GM19043 (cell line): ENCODE results near the gene TCF15.
"Not testable (repeated sequence)": the region's sequence is repeated elsewhere in the genome, so short reads cannot be mapped to it uniquely, and the experiment has no call there.

Experiments used
- ATAC-seq: cut with Tn5 transposase; IDR thresholded peaks from one replicate; pipeline ENCODE4 v1.9.1; 2021; ENCODE audit warnings: low read depth; ENCODE audit not compliant: unreplicated experiment

Gene TCF15

DNA sequence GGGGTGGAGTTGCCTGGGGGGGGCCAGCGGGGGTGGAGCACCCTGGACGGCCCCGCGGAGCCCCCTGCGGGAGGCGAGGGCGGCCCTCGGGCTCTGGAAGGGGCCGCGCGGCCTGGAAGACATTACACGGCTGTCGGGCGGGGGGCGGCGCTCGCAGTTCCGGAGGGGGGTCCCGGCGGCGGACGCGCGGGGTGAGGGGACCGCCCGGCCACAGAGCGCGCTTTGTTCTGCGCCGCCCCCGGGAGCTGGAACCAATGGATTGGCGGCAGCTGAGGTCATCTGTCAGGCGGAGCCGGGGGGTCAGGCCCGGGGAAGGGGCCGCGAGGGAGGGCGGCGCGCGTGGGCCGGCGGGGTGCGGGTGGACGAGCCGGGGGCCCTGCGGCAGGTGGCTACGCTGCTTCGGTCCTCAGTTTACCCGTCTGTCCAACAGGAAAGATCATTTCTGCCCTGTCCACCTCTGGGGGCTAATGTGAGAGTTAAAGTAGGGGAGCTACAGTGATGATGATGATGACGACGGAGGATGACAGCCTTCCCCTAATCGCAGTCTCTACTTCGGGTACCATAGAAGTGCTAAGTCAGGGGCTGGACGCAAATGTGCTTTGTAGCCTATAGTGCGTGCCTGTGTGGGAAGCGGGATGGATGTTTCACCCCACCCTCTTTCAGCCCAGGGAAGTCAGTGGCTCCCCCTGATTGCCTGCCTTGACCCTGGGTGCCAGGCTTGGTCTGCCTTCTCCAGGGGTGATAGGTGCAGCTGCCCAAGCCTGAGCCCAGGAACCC, 32.5 kb upstream of the TCF15 start:
- ATAC-seq, result no peak

DNA sequence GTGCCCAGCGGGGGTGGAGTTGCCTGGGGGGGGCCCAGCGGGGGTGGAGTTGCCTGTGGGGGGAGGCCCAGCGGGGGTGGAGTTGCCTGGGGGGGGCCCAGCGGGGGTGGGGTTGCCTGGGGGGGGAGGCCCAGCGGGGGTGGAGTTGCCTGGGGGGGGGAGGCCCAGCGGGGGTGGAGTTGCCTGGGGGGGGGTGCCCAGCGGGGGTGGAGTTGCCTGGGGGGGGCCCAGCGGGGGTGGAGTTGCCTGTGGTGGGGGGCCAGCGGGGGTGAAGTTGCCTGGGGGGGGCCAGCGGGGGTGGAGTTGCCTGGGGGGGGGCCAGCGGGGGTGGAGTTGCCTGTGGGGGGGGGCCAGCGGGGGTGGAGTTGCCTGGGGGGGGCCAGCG, 31.9 kb upstream of the TCF15 start:
- ATAC-seq, result not testable (repeated sequence)

DNA sequence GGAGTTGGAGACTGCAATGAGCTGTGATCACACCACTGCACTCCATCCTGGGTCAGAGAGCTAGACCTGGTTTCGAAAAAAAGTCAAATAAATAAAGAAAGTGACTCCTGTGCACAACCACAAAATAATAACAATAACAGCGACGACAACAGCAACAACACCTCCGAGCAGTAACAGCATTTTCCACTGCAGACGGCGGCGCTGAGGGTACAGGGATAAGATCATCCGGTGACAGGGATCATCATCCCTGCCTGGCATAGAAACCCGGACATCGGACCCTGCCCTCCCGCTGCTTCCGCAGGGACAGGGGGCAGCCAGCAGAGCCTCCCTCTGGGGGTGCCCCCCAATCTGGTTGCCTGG, 31.4 kb upstream of the TCF15 start:
- no peak for ATAC-seq

DNA sequence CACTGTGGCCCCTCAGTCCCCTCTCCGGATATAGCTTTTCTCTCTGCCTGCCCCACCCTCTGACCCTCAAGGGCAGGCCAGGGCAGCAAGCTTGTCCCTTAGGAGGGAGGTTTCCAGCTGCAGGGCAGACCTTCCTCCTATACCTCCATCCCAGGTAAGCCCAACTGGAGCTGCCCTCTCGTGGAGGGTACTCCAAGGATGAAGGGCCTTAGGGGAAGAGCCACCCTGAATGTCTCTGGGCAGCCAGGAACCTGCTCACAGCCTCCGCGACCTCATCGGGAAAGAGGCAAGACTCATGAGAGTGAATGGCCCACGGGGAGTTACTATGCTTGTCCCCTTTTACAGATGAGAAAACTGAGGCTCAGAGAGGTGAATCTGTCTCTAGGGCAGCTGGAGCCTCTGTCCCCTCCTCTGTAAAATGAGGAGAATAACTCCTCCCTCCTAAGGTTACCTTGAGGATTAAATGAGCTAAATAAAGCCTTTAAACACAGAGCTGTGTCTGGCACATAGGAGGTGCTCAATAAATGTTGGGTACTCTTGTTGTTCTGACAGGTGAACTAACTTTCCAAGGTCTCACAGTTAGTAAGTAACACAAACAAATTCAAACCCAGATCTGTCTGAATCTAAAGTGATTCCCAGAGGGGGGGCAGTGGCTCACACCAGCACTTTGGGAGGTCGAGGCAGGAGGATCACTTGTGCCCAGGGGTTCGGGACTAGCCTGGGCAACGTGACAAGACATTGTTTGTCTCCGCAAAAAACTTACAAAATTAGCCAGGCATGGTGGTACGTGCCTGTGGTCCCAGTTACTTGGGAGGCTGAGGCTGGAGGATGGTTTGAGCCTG, 30.8 kb upstream of the TCF15 start:
- no peak for ATAC-seq

DNA sequence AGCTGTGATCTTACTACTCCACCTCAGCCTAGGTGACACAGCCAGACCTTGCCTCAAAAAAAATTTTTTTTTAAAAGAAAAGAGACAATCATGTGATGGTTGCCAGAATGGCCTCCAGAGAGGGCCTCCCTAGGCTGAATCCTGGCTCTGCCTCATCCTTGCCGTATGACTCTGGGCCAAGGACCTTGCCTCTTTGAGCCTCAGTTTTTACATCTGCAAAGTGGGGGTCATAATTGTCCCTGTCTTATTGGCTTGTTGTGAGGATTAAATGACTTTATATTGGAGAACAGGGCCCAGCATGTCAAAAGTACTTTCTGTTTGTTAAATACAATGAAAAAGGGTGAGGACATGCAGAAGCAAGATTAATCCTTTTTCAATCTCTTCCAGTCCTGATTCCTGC, 28.5 kb upstream of the TCF15 start:
- no peak for ATAC-seq

DNA sequence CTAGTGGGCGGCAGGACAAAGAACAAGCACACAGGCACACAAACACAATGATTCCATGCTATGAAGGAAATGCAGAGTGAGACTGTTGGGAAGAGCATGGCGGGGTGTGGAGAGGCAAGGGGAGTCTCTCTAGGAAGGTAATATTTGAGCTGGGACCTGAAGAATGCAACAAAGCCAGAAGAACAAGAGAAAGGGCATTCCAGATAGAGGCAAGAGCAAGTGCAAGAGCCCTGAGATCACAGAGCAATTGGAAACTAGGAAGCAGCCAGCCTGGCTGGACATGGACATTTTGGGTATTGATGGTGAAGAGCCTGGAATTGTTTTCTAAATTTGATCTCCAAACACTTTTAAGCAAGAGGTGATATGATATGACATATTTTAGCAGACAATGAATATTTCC, 27.4 kb upstream of the TCF15 start:
- ATAC-seq, result no peak

DNA sequence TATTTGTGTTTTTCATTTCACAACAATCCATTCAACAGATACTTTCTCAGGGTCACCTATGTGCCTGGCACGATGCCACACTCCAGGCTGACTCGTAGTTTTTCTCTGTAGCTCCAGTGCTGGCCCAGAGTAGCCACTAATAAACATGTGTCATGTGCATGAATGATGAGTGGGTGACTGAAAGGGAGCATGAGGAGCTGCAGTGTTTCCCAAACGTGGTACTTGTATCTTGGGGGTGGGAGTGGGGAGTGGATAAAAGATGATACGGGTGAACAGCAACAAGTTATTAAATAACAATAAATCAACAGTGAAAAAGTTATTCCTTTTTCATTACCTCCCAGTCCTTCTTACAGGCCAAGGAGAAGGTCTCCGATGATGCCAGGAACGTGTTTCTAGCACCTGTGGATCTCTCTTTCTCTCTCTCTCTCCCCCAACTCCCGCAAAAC, 25.8 kb upstream of the TCF15 start:
- no peak for ATAC-seq

DNA sequence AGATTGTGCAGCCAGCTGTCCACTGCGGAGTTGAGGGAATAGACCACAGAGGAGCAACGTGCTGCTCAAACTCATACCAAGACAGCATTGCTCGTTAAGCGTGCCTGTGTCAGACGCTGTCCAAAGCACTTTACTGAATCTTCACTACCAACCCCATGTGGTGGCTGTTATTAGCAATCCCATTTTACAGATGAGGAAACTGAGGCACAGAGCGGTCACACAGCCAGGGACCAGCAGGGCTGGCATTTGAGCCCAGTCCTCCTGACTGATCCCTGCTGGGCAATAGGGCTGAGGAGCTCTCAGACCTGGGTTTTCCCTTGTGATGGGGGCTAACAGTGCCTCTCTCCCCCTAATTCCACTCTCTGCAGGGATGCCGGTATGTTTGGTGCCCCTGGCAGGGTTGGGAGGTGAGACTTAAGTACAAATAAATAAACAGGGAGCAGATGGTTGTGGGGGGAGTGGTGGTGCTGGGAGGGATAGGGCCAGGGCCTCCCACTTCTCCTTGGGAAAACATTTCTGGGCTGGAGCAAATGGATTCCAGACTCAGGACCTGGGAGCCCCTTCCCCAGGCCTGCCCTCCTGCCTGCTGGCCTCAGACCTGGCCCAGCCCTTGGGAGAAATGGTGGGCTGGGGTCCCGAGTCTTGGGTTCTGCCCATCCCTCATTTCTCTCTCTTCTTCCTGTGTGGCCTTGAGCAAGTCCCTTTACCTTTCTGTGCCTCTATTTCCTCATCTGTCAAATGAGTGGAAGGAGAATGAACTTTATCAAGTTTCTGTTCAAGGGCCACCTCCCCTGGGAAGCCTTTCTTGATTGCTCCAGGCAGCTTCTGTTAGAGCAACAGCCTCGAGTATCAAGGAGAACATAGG, 25.2 kb upstream of the TCF15 start:
- no peak for ATAC-seq

DNA sequence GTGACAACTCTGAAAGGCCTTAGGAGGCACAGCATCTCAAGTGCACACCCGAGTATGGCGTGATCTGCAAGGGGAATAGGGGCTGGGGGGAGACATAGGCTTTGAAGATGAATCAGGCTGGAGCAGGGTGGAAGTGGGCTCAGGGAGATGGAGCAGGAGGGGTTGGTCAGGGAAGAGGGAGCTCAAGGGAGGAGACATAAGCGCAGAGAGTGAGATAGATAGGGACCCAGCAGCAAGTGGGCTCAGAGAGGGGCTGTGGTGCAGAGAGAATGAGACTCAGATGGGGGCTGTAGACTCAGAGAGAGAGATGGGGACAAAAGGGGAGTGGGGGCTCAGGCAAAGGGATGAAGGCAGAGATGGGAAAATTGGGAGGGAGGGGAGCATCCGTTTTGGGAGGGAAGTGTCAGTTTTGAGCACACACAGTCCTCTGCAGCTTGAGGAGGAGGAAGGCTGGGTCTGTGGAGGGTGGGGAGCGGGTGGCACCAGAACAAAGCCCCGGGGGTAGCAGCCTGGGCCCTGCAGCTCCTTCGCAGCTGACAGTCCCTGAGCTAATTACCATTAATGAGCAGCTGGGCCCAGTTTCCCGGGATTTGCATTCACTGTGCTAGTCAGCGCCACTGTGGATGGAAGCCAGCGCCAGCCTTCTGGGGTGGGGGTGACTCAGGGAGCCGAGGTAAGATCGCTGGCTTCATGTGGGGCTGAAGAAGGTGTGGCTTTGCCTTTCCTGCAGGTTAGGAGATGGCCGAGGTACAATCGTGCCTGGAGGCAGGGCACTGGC, 24.2 kb upstream of the TCF15 start:
- no peak for ATAC-seq

DNA sequence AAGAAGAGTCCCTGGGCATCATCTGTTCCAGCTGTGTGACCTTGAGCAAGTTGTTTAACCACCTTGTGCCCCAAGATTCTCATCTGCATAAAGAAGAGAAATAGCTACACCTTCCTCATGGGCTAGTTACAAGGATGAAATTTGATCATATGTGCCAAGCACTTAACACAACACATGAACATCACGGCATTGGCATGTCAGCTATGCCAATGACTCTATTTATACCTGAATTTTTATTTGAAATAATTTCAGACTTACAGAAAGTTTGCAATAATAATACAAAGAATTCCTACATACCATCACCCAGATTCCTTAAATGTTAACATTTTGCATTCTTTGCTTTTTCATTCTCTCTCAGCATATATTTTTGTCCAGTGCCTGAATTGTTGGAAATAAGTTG, 21.0 kb upstream of the TCF15 start:
- no peak for ATAC-seq

DNA sequence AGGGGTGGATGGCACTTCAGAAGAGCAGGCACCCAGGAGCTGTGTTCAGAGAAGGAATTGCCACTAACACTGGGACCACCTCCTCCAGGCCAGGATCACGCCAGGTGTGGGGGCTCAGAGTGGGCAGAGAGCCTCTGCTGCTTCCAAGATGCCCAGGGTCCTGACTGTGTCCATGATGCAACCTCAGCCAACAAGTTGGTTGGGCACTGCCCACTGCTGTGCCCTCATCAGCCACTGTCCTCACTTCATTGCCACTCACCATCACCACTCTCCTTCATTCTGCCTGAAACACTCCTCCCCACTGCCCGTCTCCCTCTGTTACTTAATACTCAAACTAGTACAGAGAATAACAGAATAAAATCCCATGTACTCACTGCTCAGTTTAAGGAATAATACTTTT, 16.5 kb upstream of the TCF15 start:
- ATAC-seq, result no peak

DNA sequence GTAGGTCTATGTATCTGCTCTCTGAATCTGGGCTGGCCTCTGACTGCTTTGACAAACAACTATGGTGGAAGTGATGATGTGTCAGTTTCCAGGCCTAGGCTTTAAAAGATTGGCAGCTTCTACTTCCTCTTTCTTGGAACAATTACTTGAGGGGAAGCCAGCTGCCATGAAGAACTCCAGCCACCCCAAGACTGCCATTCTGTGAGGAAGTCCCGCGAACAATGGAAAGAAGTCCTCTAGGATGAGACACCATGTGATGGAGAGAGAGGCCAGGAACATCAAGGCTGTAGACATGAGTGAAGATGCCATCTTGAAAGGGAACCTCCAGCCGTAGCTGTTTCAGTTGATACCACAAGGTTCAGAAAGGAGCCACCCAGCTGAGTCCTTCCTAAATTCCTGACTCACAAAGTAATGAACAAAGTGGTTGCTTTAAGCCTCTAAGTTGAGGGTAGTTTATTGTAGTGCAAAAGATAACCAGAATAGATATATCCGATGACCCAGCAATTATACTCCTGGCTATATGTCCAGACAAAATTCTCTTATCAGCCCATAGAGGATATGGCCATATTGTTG, 15.3 kb upstream of the TCF15 start:
- ATAC-seq, result no peak

DNA sequence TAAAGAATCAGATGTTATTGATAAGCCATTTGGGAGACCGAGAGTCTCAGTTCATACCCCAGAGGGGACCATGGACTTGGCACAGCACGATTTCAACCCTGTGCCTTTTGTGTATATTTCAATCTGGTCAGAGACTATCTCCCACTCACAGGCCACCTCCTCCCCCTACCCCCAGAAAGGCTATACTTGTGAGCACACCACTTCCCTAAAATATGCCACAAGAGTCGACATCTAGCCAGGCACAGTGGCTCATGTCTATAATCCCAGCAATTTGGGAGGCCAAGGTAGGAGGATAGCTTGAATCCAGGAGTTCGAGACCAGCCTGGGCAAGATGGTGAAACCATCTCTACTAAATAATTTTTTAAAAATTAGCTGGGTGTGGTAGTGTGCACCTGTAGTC, 13.6 kb upstream of the TCF15 start:
- no peak for ATAC-seq

DNA sequence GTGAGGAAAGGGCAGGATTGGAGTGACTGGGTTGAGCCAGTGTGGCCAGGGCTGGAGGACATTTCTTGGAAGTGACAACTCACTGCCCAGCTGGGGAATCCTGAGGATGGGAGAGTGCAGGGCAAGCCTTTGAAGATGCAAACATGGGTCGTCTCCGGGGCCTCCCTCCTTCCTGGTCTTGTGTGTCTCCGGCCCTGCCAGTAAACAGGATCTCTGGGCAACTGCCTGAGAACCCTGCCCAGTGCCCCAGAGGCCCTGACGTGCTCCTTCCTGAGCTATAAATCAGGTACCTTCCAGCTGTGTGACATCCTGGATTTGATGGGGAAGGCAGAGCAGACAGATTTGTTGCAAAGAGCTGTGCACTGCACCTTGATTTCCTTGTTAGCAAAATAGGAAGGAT, 12.9 kb upstream of the TCF15 start:
- ATAC-seq, result no peak

DNA sequence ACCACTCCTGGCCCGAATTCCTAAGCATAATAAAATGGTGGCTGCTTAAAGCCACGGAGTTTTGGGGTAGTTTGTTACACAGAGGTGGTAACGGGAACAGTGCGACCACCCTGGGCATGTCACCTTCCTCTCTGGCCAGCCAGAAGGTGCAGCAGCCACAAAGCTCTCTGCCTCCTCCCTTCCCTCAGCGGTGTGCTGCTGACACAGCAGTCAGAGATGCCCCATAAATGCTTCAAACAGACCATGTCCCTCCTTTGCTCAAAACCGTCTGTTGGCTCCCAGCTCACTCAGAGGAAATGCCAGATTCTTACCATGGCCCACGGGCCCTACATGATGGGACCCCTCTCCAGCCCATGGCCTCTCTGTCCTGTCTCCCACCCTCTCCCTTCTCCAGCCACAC, 12.1 kb upstream of the TCF15 start:
- no peak for ATAC-seq

DNA sequence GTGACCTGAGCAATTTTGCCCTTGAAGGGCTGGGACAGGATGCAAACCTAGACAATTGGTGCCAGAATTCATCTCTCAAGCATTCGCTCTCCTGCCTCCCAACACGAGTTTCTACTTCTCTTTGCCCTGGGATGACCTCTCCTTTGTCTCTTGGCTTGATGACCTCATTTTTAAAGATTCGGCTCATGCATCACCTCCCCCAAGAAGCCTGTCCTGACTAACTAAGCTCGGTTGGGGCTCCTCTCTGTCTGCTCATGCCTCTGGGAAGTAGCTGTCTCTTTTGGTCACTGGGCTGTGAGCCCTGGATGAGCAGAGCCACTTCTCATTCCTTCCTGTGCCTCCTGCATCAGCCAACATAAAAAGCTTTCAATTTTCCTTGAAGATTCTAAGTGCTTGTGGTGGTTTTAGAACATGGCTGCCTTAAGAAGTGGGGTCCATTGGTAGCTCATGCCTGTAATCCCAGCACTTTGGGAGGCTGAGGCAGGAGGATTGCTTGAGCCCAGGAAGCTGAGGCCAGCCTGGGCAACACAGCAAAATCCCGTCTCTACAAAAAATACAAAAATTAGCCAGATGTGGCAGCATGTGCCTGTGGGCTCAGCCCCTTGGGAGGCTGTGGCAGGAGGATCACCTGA, 11.1 kb upstream of the TCF15 start:
- ATAC-seq, result no peak

DNA sequence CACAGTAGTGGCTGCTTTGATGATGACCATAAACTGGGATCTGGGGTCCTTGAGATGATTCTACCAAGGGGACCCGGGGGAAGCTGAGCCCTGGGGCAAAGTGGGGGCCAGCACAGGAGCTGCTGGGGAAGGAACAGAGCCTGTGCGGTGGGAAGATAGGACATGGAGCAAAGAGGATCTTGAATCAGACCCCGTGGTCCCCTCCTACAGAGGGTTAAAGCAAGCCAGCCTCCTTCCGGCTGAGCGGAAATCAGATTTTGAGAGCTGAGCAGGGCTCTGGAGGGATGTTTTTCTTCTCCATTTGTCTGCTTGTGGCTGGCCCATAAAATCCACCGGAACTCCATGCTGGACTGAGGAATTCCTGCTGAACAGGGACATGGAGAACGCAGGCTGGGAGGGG, 10.1 kb upstream of the TCF15 start:
- ATAC-seq, result no peak

DNA sequence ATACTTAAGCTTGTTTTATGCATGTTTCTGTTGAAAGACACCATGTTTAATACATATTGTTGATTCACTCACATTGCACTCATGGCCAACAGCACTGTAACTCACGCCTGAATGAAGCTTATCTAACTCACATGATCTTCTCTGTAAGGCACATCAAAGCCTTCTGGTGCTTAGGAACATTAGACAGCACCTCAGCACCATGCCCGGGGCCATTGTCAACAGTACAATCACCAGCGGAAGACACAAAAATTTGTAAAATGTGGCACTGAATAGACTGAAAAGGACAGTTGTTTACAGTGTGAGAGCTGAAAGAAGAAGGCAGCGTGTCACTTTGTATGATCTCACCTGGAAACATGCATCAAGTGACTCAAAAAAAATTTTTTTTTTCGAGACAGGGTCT, 8.9 kb upstream of the TCF15 start:
- no peak for ATAC-seq

DNA sequence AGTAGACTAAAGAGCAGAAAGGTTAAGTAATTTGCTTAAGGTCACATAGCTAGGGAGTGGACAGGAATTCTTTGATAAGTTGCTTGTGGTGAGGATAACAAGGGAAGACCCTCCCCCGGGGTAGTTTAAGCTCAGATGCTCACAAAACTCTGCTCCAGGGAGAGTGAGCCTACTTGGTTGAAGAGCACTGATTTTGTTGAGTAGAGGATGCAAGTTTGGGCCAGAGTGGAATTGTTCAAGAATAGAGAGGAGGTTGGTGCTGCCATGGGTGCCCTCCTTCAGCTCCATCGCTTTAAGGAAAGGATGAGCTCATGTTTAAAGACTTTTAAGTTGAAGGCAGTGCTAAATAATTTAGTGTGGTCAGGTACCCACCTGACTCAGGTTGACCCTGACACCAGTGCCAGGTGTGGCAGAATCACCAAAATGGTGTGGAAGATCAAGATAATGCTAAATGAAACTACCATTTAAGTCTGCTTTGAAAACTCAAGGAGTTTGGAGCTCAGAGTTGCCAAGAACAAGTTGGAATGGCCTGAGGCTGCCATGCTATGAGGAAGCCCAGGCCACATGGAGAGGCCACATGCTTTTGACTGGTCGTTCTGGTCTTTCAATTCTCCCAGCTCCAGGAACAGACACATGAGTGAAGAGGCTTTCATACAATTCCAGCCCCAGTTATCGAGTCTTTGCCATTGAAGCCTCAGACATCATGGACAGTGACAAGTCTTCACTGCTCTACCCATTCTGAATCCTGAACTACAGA, 8.0 kb upstream of the TCF15 start:
- no peak for ATAC-seq
